ACHN (cell line): Measurements from ENCODE around the gene NKX2-8.

Experiments
- DNase-seq: peaks from one replicate; pipeline ENCODE4 v3.0.0-alpha.2; 2015
- in situ Hi-C: cut with HindIII; loops from 2 replicates; pipeline ENCODE4 v1.10.0; 2017; ENCODE audit warnings: low sequenced_read_pairs, low pct_ligation_motif_present, low pct_unique_long_range_greater_than_20kb

NKX2-8 gene

GRCh38 chr14:36582011-36582873 is at the start of gene NKX2-8:
Gene NKX2-8, minus strand, starts transcription at chr14:36582614. Its CDS starts 225 bp downstream, at chr14:36582389.
- no peak for DNase-seq
- in situ Hi-C loops = no loop called here

GRCh38 chr14:36627981-36628380 is 45.6 kb upstream of the NKX2-8 start:
- no peak for DNase-seq
- in situ Hi-C loops = no loop called here

GRCh38 chr14:36626151-36626550 is 43.7 kb upstream of the NKX2-8 start:
- in situ Hi-C loops = no loop called here
- no peak for DNase-seq

- in situ Hi-C loops = no loop called here
- no peak for DNase-seq
Observed at GRCh38 chr14:36625436-36625835, 43.0 kb upstream of the NKX2-8 start.

GRCh38 chr14:36625014-36625413 is 42.6 kb upstream of the NKX2-8 start:
- no peak for DNase-seq
- in situ Hi-C loops = no loop called here

GRCh38 chr14:36619853-36620252 is 37.4 kb upstream of the NKX2-8 start:
- in situ Hi-C loops = no loop called here
- DNase-seq = no peak

GRCh38 chr14:36619131-36619530 is 36.7 kb upstream of the NKX2-8 start:
- DNase-seq = no peak
- in situ Hi-C loops = no loop called here

- no peak for DNase-seq
- in situ Hi-C loops = no loop called here
Observed at GRCh38 chr14:36618641-36619040, 36.2 kb upstream of the NKX2-8 start.

- DNase-seq = no peak
- in situ Hi-C loops = no loop called here
Observed at GRCh38 chr14:36617824-36618223, 35.4 kb upstream of the NKX2-8 start.

- peak; percentile 19 for DNase-seq
- in situ Hi-C loops = no loop called here
Observed at GRCh38 chr14:36605506-36605857, 23.1 kb upstream of the NKX2-8 start.

GRCh38 chr14:36604757-36605505 is 22.5 kb upstream of the NKX2-8 start:
- DNase-seq = peak; percentile 63
- in situ Hi-C loops = no loop called here

- in situ Hi-C loops = no loop called here
- DNase-seq = no peak
Observed at GRCh38 chr14:36600431-36600830, 18.0 kb upstream of the NKX2-8 start.

GRCh38 chr14:36591482-36591881 is 9.1 kb upstream of the NKX2-8 start:
- DNase-seq = no peak
- in situ Hi-C loops = no loop called here

- in situ Hi-C loops = no loop called here
Observed at GRCh38 chr14:36588788-36589187, 6.4 kb upstream of the NKX2-8 start.

GRCh38 chr14:36588119-36588518 is 5.7 kb upstream of the NKX2-8 start:
- in situ Hi-C loops = no loop called here
- DNase-seq = no peak

More at GRCh38 chr14:36588788-36589187, 6.4 kb upstream of the NKX2-8 start:
- no peak for DNase-seq

GRCh38 chr14:36585100-36585499 is 2.7 kb upstream of the NKX2-8 start:
- DNase-seq = no peak
- in situ Hi-C loops = no loop called here

GRCh38 chr14:36583893-36584811 is 1.7 kb upstream of the NKX2-8 start:
- in situ Hi-C loops = no loop called here
- DNase-seq = no peak

GRCh38 chr14:36583242-36583892 is 953 bp upstream of the NKX2-8 start:
- no peak for DNase-seq
- in situ Hi-C loops = no loop called here
